Ascending aorta (tissue), 2 donors: ENCODE data around the gene LIPN. TPM values are rescaled to one million over a fixed set of nuclear protein-coding genes. Genes with fewer than 3 reads are reported as not detected.

Experiments used
- DNase-seq, 2 donors: peaks; one replicate each; pipeline ENCODE4 v3.0.0-alpha.2; 2019; ENCODE audit warnings: low spot score in 2 of 2
- H3K27ac ChIP-seq, 2 donors: fragments of 200-600 bp; sonication (generic); one replicate each; pipeline ENCODE4 v1.5.1; 2016 to 2017; ENCODE audit warnings: mild to moderate bottlenecking in 1 of 2
- H3K27me3 ChIP-seq: fragments of 200-600 bp; sonication (generic); one replicate; pipeline ENCODE4 v1.5.1; 2017
- H3K36me3 ChIP-seq, 2 donors: fragments of 200-600 bp; sonication (generic); one replicate each; pipeline ENCODE4 v1.5.1; 2016
- H3K4me1 ChIP-seq, 2 donors: fragments of 200-600 bp; sonication (generic); one replicate each; pipeline ENCODE4 v1.5.1; 2016 to 2017; ENCODE audit warnings: mild to moderate bottlenecking in 1 of 2
- H3K4me3 ChIP-seq, 2 donors: fragments of 200-600 bp; sonication (generic); one replicate each; pipeline ENCODE4 v1.5.1; 2016 to 2017; ENCODE audit warnings: mild to moderate bottlenecking in 1 of 2
- H3K9me3 ChIP-seq, 2 donors: fragments of 200-600 bp; sonication (generic); one replicate each; pipeline ENCODE4 v1.5.1; 2016
- CTCF ChIP-seq, 3 experiments: fragments of 200-600 bp in 2 of 3; fragments of 450-650 bp in 1 of 3; sonication (generic) in 2 of 3; IDR thresholded peaks; one replicate each; pipeline ENCODE4 v1.5.1; 2016 to 2019; ENCODE audit warnings: antibody characterized with exemption in 3 of 3, mild to moderate bottlenecking in 1 of 3, moderate library complexity in 1 of 3
- intact Hi-C: fragments of 100-400 bp; cut with DNase I; formaldehyde crosslinking; loops from one replicate; pipeline ENCODE4 v1.15.1; 2023
- total RNA-seq: library from RNA; depleted of rRNA; stranded (reverse); fragments of >200 nt; gene quantifications from one replicate; pipeline ENCODE4 v1.1.0, GENCODE V29; 2016

LIPN gene
- total RNA-seq, 1 donor from 2014 or later = not detected

- no peaks in the 10 kb centered on the region for H3K4me1 ChIP-seq
- intact Hi-C loops = no loop called here
- H3K27me3 ChIP-seq = no peaks in the 10 kb centered on the region
- no peak for DNase-seq
- no peak for TF ChIP-seq CTCF (IDR thresholded peaks at IDR 0.05)
- no peaks in the 10 kb centered on the region for H3K9me3 ChIP-seq
- H3K4me3 ChIP-seq = no peak overlapping the region
- no peaks in the 10 kb centered on the region for H3K36me3 ChIP-seq
- H3K27ac ChIP-seq = no peak overlapping the region
Observed at GRCh38 chr10:88744002-88744401, 15.8 kb upstream of the LIPN start.

- intact Hi-C loops = no loop called here
- no peak for DNase-seq
- no peak for TF ChIP-seq CTCF (IDR thresholded peaks at IDR 0.05)
- H3K4me3 ChIP-seq = no peak overlapping the region
- H3K27ac ChIP-seq = no peak overlapping the region
- H3K9me3 ChIP-seq = no peaks in the 10 kb centered on the region
- H3K4me1 ChIP-seq = no peaks in the 10 kb centered on the region
- H3K36me3 ChIP-seq = no peaks in the 10 kb centered on the region
- no peaks in the 10 kb centered on the region for H3K27me3 ChIP-seq
Observed at GRCh38 chr10:88745633-88746032, 14.2 kb upstream of the LIPN start.

GRCh38 chr10:88754287-88754686 lies 5.5 kb upstream of the LIPN start:
- H3K27ac ChIP-seq = no peak overlapping the region
- no peak for DNase-seq
- H3K27me3 ChIP-seq = no peaks in the 10 kb centered on the region
- no peak for TF ChIP-seq CTCF (IDR thresholded peaks at IDR 0.05)
- H3K36me3 ChIP-seq = no peaks in the 10 kb centered on the region
- no peaks in the 10 kb centered on the region for H3K9me3 ChIP-seq
- intact Hi-C loops = no loop called here
- no peaks in the 10 kb centered on the region for H3K4me1 ChIP-seq
- H3K4me3 ChIP-seq = no peak overlapping the region

- Histone ChIP-seq H3K36me3 (no peaks in the 10 kb centered on the region), H3K4me3 (no peak overlapping the region), H3K27ac (no peak overlapping the region), H3K9me3 (no peaks in the 10 kb centered on the region), H3K4me1 (no peaks in the 10 kb centered on the region), H3K27me3 (no peaks in the 10 kb centered on the region)
- intact Hi-C loops = no loop called here
- no peak for TF ChIP-seq CTCF (IDR thresholded peaks at IDR 0.05)
- no peak for DNase-seq
Observed at GRCh38 chr10:88755753-88756152, 4.1 kb upstream of the LIPN start.

GRCh38 chr10:88756660-88757059 lies 3.2 kb upstream of the LIPN start:
- Histone ChIP-seq H3K4me3 (no peak overlapping the region), H3K36me3 (no peaks in the 10 kb centered on the region), H3K27ac (no peak overlapping the region), H3K9me3 (no peaks in the 10 kb centered on the region), H3K27me3 (no peaks in the 10 kb centered on the region), H3K4me1 (no peaks in the 10 kb centered on the region)
- TF ChIP-seq CTCF (IDR thresholded peaks at IDR 0.05) = no peak
- intact Hi-C loops = no loop called here
- DNase-seq = no peak

GRCh38 chr10:88762906-88763305 lies 3.1 kb downstream of the LIPN start:
- Histone ChIP-seq H3K4me3 (no peak overlapping the region), H3K27me3 (no peaks in the 10 kb centered on the region), H3K9me3 (no peaks in the 10 kb centered on the region), H3K27ac (no peak overlapping the region), H3K36me3 (no peaks in the 10 kb centered on the region), H3K4me1 (no peaks in the 10 kb centered on the region)
- no peak for TF ChIP-seq CTCF (IDR thresholded peaks at IDR 0.05)
- intact Hi-C loops = no loop called here
- DNase-seq = no peak
